Neural progenitor cell (in vitro differentiated cells): Measurements from ENCODE around the gene TAP2. TPM values are rescaled to one million over a fixed set of nuclear protein-coding genes. Genes with fewer than 3 reads are reported as not detected.

Experiments
- DNase-seq: peaks from one replicate; pipeline ENCODE4 v3.0.0-alpha.2; 2016; ENCODE audit warnings: low spot score
- H2AFZ ChIP-seq: fragments of 200-600 bp; sonication (generic); replicated peaks from 2 replicates; pipeline ENCODE4 v1.6.1; 2016; ENCODE audit warnings: antibody characterized with exemption
- H3F3A ChIP-seq: fragments of 200-600 bp; sonication (generic); 2 replicates; pipeline ENCODE4 v1.6.1; 2016; ENCODE audit warnings: antibody characterized with exemption, low read depth
- H3K27ac ChIP-seq: fragments of 200-600 bp; sonication (generic); 2 replicates; pipeline ENCODE4 v1.5.1; 2016; ENCODE audit warnings: mild to moderate bottlenecking
- H3K27me3 ChIP-seq: fragments of 200-600 bp; sonication (generic); 2 replicates; pipeline ENCODE4 v1.6.1; 2016; ENCODE audit warnings: mild to moderate bottlenecking, moderate library complexity
- H3K36me3 ChIP-seq: fragments of 200-600 bp; sonication (generic); 2 replicates; pipeline ENCODE4 v1.5.1; 2016
- H3K4me1 ChIP-seq: fragments of 200-600 bp; sonication (generic); 2 replicates; pipeline ENCODE4 v1.6.1; 2016; ENCODE audit warnings: mixed run types
- H3K4me2 ChIP-seq: fragments of 200-600 bp; sonication (generic); 2 replicates; pipeline ENCODE4 v1.6.1; 2016
- H3K4me3 ChIP-seq: fragments of 200-600 bp; sonication (generic); 2 replicates; pipeline ENCODE4 v1.5.1; 2016
- H3K79me2 ChIP-seq: fragments of 200-600 bp; sonication (generic); 2 replicates; pipeline ENCODE4 v1.6.1; 2016; ENCODE audit warnings: low read depth
- H3K9ac ChIP-seq: fragments of 200-600 bp; sonication (generic); 2 replicates; pipeline ENCODE4 v1.6.1; 2016
- H3K9me3 ChIP-seq: fragments of 200-600 bp; sonication (generic); 2 replicates; pipeline ENCODE4 v1.5.1; 2016; ENCODE audit warnings: low read depth
- H4K20me1 ChIP-seq: fragments of 200-600 bp; sonication (generic); 2 replicates; pipeline ENCODE4 v1.6.1; 2016; ENCODE audit warnings: low read depth
- H3K27ac Mint-ChIP-seq: 3 replicates; pipeline ENCODE4 v1.8.0; 2021; ENCODE audit warnings: mixed read lengths
- H3K27me3 Mint-ChIP-seq: 2 replicates; pipeline ENCODE4 v1.8.0; 2022; ENCODE audit warnings: low read depth, mild to moderate bottlenecking, inconsistent platforms, moderate library complexity, mixed read lengths; ENCODE audit not compliant: insufficient read depth
- H3K36me3 Mint-ChIP-seq: 3 replicates; pipeline ENCODE4 v1.8.0; 2021; ENCODE audit warnings: mixed read lengths
- H3K4me1 Mint-ChIP-seq: 3 replicates; pipeline ENCODE4 v1.8.0; 2021; ENCODE audit warnings: mixed read lengths
- H3K4me3 Mint-ChIP-seq: 3 replicates; pipeline ENCODE4 v1.8.0; 2021; ENCODE audit warnings: mild to moderate bottlenecking, moderate library complexity, mixed read lengths
- H3K9me3 Mint-ChIP-seq: 3 replicates; pipeline ENCODE4 v1.8.0; 2020; ENCODE audit warnings: mixed read lengths
- CTCF ChIP-seq: fragments of 200-600 bp; sonication (generic); IDR thresholded peaks from 2 replicates; pipeline ENCODE4 v1.5.1; 2017; ENCODE audit warnings: antibody characterized with exemption, mild to moderate bottlenecking
- EZH2 ChIP-seq: fragments of 200-600 bp; sonication (generic); IDR thresholded peaks from 2 replicates; pipeline ENCODE4 v1.6.1; 2017; ENCODE audit warnings: antibody characterized with exemption, mild to moderate bottlenecking, moderate library complexity
- EZH2phosphoT487 ChIP-seq: fragments of 200-600 bp; sonication (generic); IDR thresholded peaks from 2 replicates; pipeline ENCODE4 v1.6.1; 2017; ENCODE audit warnings: antibody characterized with exemption
- total RNA-seq: library from RNA; depleted of rRNA; stranded (reverse); fragments of >200 nt; gene quantifications from 2 replicates; pipeline ENCODE4 v1.2.3, GENCODE V29; 2015; ENCODE audit warnings: low replicate concordance

Gene TAP2
- total RNA-seq, 1 donor from 2014 or later, result 2.9 TPM

GRCh38 chr6:32847004-32847403 is 8.5 kb upstream of the TAP2 start:
- no peak overlapping the region for H3K4me3 Mint-ChIP-seq
- DNase-seq, result no peak
- Histone ChIP-seq H3K27ac (no peak overlapping the region), H3K27me3 (peaks cover 48% of the 10 kb centered on the region), H3K9ac (no peak overlapping the region), H3F3A (no peaks in the 10 kb centered on the region), H3K4me3 (no peak overlapping the region), H3K79me2 (no peaks in the 10 kb centered on the region), H3K36me3 (no peaks in the 10 kb centered on the region), H3K4me1 (peaks cover 4% of the 10 kb centered on the region), H2AFZ (no peak overlapping the region), H3K9me3 (no peaks in the 10 kb centered on the region), H3K4me2 (no peak overlapping the region), H4K20me1 (no peaks in the 10 kb centered on the region)
- H3K4me1 Mint-ChIP-seq, result peaks cover 11% of the 10 kb centered on the region
- peaks cover 3% of the 10 kb centered on the region for H3K9me3 Mint-ChIP-seq
- no peaks in the 10 kb centered on the region for H3K36me3 Mint-ChIP-seq
- no peak overlapping the region for H3K27ac Mint-ChIP-seq
- peaks cover 68% of the 10 kb centered on the region for H3K27me3 Mint-ChIP-seq
- TF ChIP-seq EZH2phosphoT487 (no peak), CTCF (no peak), EZH2 (no peak)

- Histone ChIP-seq H3K36me3 (no peaks in the 10 kb centered on the region), H2AFZ (no peak overlapping the region), H3K4me3 (no peak overlapping the region), H4K20me1 (no peaks in the 10 kb centered on the region), H3K9ac (no peak overlapping the region), H3K9me3 (no peaks in the 10 kb centered on the region), H3K27ac (no peak overlapping the region), H3F3A (no peaks in the 10 kb centered on the region), H3K27me3 (peaks cover 42% of the 10 kb centered on the region), H3K4me2 (no peak overlapping the region), H3K79me2 (no peaks in the 10 kb centered on the region), H3K4me1 (peaks cover 4% of the 10 kb centered on the region)
- Mint-ChIP-seq H3K36me3 (no peaks in the 10 kb centered on the region), H3K4me3 (no peak overlapping the region), H3K27me3 (peaks cover 65% of the 10 kb centered on the region), H3K4me1 (peaks cover 11% of the 10 kb centered on the region), H3K27ac (no peak overlapping the region), H3K9me3 (peaks cover under 1% of the 10 kb centered on the region)
- no peak for TF ChIP-seq EZH2
- no peak for TF ChIP-seq CTCF
- TF ChIP-seq EZH2phosphoT487, result no peak
- DNase-seq, result no peak
Measured at GRCh38 chr6:32845384-32845884, 6.9 kb upstream of the TAP2 start.

GRCh38 chr6:32844839-32845383 is 6.4 kb upstream of the TAP2 start:
- Histone ChIP-seq H3K27ac (no peak overlapping the region), H3K9ac (no peak overlapping the region), H3K27me3 (peaks cover 46% of the 10 kb centered on the region), H3K4me2 (peak overlapping the region; percentile 91), H3K9me3 (no peaks in the 10 kb centered on the region), H2AFZ (peak overlapping the region; percentile 84), H3F3A (no peaks in the 10 kb centered on the region), H4K20me1 (no peaks in the 10 kb centered on the region), H3K4me1 (peaks cover 4% of the 10 kb centered on the region), H3K36me3 (no peaks in the 10 kb centered on the region), H3K4me3 (peak overlapping the region; percentile 50), H3K79me2 (no peaks in the 10 kb centered on the region)
- no peaks in the 10 kb centered on the region for H3K36me3 Mint-ChIP-seq
- H3K9me3 Mint-ChIP-seq, result no peaks in the 10 kb centered on the region
- no peak overlapping the region for H3K27ac Mint-ChIP-seq
- peaks cover 64% of the 10 kb centered on the region for H3K27me3 Mint-ChIP-seq
- H3K4me3 Mint-ChIP-seq, result peak overlapping the region; percentile 90
- peaks cover 11% of the 10 kb centered on the region for H3K4me1 Mint-ChIP-seq
- no peak for DNase-seq
- no peak for TF ChIP-seq EZH2phosphoT487
- TF ChIP-seq EZH2, result no peak
- TF ChIP-seq CTCF, result no peak
